ENCODE measurements around the gene NEU1.

GRCh38 chr6:31887173-31888007, 24.8 kb upstream of the NEU1 start:
- TF ChIP-seq, protein P1, sequence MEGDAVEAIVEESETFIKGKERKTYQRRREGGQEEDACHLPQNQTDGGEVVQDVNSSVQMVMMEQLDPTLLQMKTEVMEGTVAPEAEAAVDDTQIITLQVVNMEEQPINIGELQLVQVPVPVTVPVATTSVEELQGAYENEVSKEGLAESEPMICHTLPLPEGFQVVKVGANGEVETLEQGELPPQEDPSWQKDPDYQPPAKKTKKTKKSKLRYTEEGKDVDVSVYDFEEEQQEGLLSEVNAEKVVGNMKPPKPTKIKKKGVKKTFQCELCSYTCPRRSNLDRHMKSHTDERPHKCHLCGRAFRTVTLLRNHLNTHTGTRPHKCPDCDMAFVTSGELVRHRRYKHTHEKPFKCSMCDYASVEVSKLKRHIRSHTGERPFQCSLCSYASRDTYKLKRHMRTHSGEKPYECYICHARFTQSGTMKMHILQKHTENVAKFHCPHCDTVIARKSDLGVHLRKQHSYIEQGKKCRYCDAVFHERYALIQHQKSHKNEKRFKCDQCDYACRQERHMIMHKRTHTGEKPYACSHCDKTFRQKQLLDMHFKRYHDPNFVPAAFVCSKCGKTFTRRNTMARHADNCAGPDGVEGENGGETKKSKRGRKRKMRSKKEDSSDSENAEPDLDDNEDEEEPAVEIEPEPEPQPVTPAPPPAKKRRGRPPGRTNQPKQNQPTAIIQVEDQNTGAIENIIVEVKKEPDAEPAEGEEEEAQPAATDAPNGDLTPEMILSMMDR (IDR thresholded peaks at IDR 0.05), result no peak
- TF ChIP-seq POLR2AphosphoS5 (IDR thresholded peaks at IDR 0.05), result no peak
- no peak for TF ChIP-seq POLR2A (IDR thresholded peaks at IDR 0.05)
- no peak for TF ChIP-seq EP300 (IDR thresholded peaks at IDR 0.05)
